HEK293 (cell line): Measurements from ENCODE around the gene ATF1.

Experiments used
- FEZF1 ChIP-seq: fragments of 450-650 bp; formaldehyde crosslinking; IDR thresholded peaks from 2 replicates; pipeline ENCODE4 v1.5.1; 2016; ENCODE audit warnings: missing biosample characterization, missing genetic modification characterization
- GLIS1 ChIP-seq: fragments of 450-650 bp; formaldehyde crosslinking; IDR thresholded peaks from 2 replicates; pipeline ENCODE4 v1.5.1; 2016; ENCODE audit warnings: missing biosample characterization, missing genetic modification characterization
- GLIS2 ChIP-seq: fragments of 450-650 bp; formaldehyde crosslinking; IDR thresholded peaks from 2 replicates; pipeline ENCODE4 v1.5.1; 2016; ENCODE audit warnings: missing biosample characterization, missing genetic modification characterization
- KLF10 ChIP-seq: fragments of 450-650 bp; IDR thresholded peaks from 2 replicates; pipeline ENCODE4 v1.5.1; 2018; ENCODE audit warnings: missing biosample characterization, mild to moderate bottlenecking, missing genetic modification characterization
- KLF16 ChIP-seq: fragments of 450-650 bp; formaldehyde crosslinking; IDR thresholded peaks from 2 replicates; pipeline ENCODE4 v1.5.1; 2017; ENCODE audit warnings: missing biosample characterization, missing genetic modification characterization
- PATZ1 ChIP-seq: fragments of 450-650 bp; formaldehyde crosslinking; IDR thresholded peaks from 2 replicates; pipeline ENCODE4 v1.5.1; 2016; ENCODE audit warnings: missing biosample characterization, missing genetic modification characterization
- PRDM1 ChIP-seq: fragments of 450-650 bp; formaldehyde crosslinking; IDR thresholded peaks from 2 replicates; pipeline ENCODE4; 2016; ENCODE audit warnings: missing biosample characterization, missing genetic modification characterization
- ZBTB17 ChIP-seq: fragments of 450-650 bp; formaldehyde crosslinking; IDR thresholded peaks from 2 replicates; pipeline ENCODE4 v1.5.1; 2016; ENCODE audit warnings: missing biosample characterization, missing genetic modification characterization
- ZBTB44 ChIP-seq: fragments of 450-650 bp; IDR thresholded peaks from 2 replicates; pipeline ENCODE4 v1.5.1; 2018; ENCODE audit warnings: missing biosample characterization, mild to moderate bottlenecking, missing genetic modification characterization
- ZIC2 ChIP-seq: fragments of 450-650 bp; formaldehyde crosslinking; IDR thresholded peaks from 2 replicates; pipeline ENCODE4 v1.5.1; 2016; ENCODE audit warnings: missing biosample characterization, missing genetic modification characterization
- ZNF16 ChIP-seq: fragments of 450-650 bp; formaldehyde crosslinking; IDR thresholded peaks from 2 replicates; pipeline ENCODE4 v1.5.1; 2016; ENCODE audit warnings: low read depth, missing biosample characterization, missing genetic modification characterization
- ZNF2 ChIP-seq: fragments of 450-650 bp; formaldehyde crosslinking; IDR thresholded peaks from 2 replicates; pipeline ENCODE4 v1.5.1; 2016; ENCODE audit warnings: missing biosample characterization, missing genetic modification characterization
- ZNF24 ChIP-seq: fragments of 450-650 bp; formaldehyde crosslinking; IDR thresholded peaks from 2 replicates; pipeline ENCODE4 v1.5.1; 2016; ENCODE audit warnings: missing biosample characterization, missing genetic modification characterization
- ZNF266 ChIP-seq: fragments of 450-650 bp; formaldehyde crosslinking; IDR thresholded peaks from 2 replicates; pipeline ENCODE4 v1.5.1; 2016; ENCODE audit warnings: missing biosample characterization, missing genetic modification characterization, low read depth
- ZNF335 ChIP-seq: fragments of 450-650 bp; formaldehyde crosslinking; conservative IDR thresholded peaks from 2 replicates; pipeline ENCODE4 v1.5.1; 2016; ENCODE audit warnings: missing biosample characterization, missing genetic modification characterization
- ZNF366 ChIP-seq: fragments of 450-650 bp; formaldehyde crosslinking; conservative IDR thresholded peaks from 2 replicates; pipeline ENCODE4 v1.5.1; 2016; ENCODE audit warnings: missing biosample characterization, missing genetic modification characterization
- ZNF37A ChIP-seq: fragments of 450-650 bp; IDR thresholded peaks from 2 replicates; pipeline ENCODE4 v1.5.1; 2018; ENCODE audit warnings: missing biosample characterization, missing genetic modification characterization
- ZNF555 ChIP-seq: fragments of 450-650 bp; formaldehyde crosslinking; conservative IDR thresholded peaks from 2 replicates; pipeline ENCODE4 v1.5.1; 2017; ENCODE audit warnings: missing biosample characterization, mild to moderate bottlenecking, missing genetic modification characterization, inconsistent platforms
- ZXDB ChIP-seq: fragments of 450-650 bp; formaldehyde crosslinking; IDR thresholded peaks from 2 replicates; pipeline ENCODE4 v1.5.1; 2016; ENCODE audit warnings: missing biosample characterization, missing genetic modification characterization
- TF ChIP-seq, protein P1 (sequence below): fragments of 450-650 bp; formaldehyde crosslinking; IDR thresholded peaks from 2 replicates; pipeline ENCODE4 v1.5.1; 2016; ENCODE audit warnings: missing biosample characterization, missing genetic modification characterization
- TF ChIP-seq, protein P2 (sequence below): fragments of 450-650 bp; formaldehyde crosslinking; IDR thresholded peaks from 2 replicates; pipeline ENCODE4 v1.5.1; 2016; ENCODE audit warnings: missing biosample characterization, missing genetic modification characterization

Gene ATF1

GRCh38 chr12:50764286-50765094 is 589 bp downstream of the ATF1 start (continued):
- no peak for TF ChIP-seq ZBTB44 (tag by site-specific recombination)
- TF ChIP-seq ZNF555 (tag by site-specific recombination): no peak
- TF ChIP-seq ZNF37A (tag by site-specific recombination): no peak
- 0 out of 2 replicates have a peak, but pooled peaks have one; percentile 47 for TF ChIP-seq ZXDB
- TF ChIP-seq GLIS2 (tag by site-specific recombination): peak; percentile 79
- peak; percentile 24; the same call in 1 of the 2 replicates for TF ChIP-seq ZNF2 (tag by site-specific recombination)
- no peak for TF ChIP-seq ZNF16 (tag by site-specific recombination)
- TF ChIP-seq FEZF1 (tag by site-specific recombination): 0 out of 2 replicates have a peak, but pooled peaks have one; percentile 25
- TF ChIP-seq ZNF366 (tag by site-specific recombination): no peak
- peak; percentile 32; the same call in 1 of the 2 replicates for TF ChIP-seq ZIC2 (tag by site-specific recombination)
- TF ChIP-seq PRDM1: 0 out of 2 replicates have a peak, but pooled peaks have one; percentile 31
- TF ChIP-seq, protein P1, sequence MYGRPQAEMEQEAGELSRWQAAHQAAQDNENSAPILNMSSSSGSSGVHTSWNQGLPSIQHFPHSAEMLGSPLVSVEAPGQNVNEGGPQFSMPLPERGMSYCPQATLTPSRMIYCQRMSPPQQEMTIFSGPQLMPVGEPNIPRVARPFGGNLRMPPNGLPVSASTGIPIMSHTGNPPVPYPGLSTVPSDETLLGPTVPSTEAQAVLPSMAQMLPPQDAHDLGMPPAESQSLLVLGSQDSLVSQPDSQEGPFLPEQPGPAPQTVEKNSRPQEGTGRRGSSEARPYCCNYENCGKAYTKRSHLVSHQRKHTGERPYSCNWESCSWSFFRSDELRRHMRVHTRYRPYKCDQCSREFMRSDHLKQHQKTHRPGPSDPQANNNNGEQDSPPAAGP (tag by site-specific recombination): peak; percentile 19; the same call in 1 of the 2 replicates
- 0 out of 2 replicates have a peak, but pooled peaks have one; percentile 41 for TF ChIP-seq ZNF24
- TF ChIP-seq KLF10 (tag by site-specific recombination): no peak
- peak; percentile 64; the same call in 1 of the 2 replicates for TF ChIP-seq KLF16 (tag by site-specific recombination)
- no peak for TF ChIP-seq ZNF266 (tag by site-specific recombination)
- TF ChIP-seq ZBTB17 (tag by site-specific recombination): peak; percentile 61
- TF ChIP-seq, protein P2, sequence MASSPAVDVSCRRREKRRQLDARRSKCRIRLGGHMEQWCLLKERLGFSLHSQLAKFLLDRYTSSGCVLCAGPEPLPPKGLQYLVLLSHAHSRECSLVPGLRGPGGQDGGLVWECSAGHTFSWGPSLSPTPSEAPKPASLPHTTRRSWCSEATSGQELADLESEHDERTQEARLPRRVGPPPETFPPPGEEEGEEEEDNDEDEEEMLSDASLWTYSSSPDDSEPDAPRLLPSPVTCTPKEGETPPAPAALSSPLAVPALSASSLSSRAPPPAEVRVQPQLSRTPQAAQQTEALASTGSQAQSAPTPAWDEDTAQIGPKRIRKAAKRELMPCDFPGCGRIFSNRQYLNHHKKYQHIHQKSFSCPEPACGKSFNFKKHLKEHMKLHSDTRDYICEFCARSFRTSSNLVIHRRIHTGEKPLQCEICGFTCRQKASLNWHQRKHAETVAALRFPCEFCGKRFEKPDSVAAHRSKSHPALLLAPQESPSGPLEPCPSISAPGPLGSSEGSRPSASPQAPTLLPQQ: peak; percentile 22; the same call in 1 of the 2 replicates
- TF ChIP-seq PATZ1 (tag by site-specific recombination): peak; percentile 22; the same call in 1 of the 2 replicates
- peak; percentile 75 for TF ChIP-seq GLIS1 (tag by site-specific recombination)
- peak; percentile 49 for TF ChIP-seq ZNF335 (tag by site-specific recombination)
